Stimulated activated CD4-positive, alpha-beta T cell treated with anti-CD3 and anti-CD28 coated beads, Interleukin-15, amount 100 ng/mL, for 1 hour (primary cell): ENCODE measurements around the gene MTREX.
"Not testable (repeated sequence)": the region's sequence is repeated elsewhere in the genome, so short reads cannot be mapped to it uniquely, and the experiment has no call there.

Experiments
- DNase-seq, 2 donors: peaks; one replicate each; pipeline ENCODE4 v3.0.0-alpha.2; 2020; ENCODE audit warnings: low read depth in 1 of 2, low spot score in 1 of 2

Gene MTREX

DNA sequence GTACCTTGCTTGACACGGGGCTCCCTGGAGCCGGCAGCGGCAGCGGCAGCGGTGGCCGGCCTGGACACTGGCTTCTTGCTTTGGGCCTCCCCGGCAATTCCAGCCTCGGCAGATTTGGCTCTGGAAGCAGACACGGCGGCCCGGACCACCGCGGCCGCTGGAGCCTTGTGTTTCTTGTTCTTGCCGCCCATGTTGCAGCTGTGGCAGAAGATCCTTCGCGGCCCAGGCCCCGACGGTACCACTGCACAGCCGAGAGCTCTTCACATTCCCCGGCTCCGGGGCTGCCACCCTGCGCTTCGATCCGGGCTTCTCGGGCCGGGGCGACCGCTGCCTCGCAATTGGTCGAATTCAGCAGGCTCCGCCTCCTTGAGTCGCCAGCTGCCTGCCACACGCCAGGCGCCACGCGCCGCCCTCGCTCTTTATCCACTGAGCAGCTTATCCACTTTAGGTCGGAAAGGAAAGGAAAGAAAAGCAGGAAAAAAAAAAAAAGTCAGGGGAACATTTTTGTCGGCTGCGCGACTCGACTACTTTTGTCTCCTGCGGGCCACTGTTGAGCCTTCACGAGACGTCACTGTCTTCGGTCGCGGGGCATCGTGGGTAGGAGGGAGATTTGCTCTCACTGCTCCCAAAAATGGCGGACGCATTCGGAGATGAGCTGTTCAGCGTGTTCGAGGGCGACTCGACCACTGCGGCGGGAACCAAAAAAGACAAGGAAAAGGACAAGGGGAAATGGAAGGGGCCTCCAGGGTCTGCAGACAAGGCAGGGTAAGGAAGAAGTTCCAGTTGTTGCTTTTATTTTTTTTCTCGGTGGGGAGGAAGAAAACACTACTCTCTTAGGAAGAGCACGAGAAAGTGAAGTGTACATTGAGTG is at the start of gene MTREX, which contains the start of gene DHX29:
Gene MTREX, plus strand, starts transcription at position 607 of the 871 bp plus-strand sequence. Its CDS starts 25 bp downstream, at position 632.
Gene DHX29, minus strand, starts transcription at position 312 of the 871 bp plus-strand sequence. Its CDS starts 121 bp downstream, at position 191.
- peak; percentile 72 to 77 for DNase-seq

GRCh38 chr5:55258339-55258738 is 49.5 kb upstream of the MTREX start:
- no peak for DNase-seq

- no peak for DNase-seq
Measured at GRCh38 chr5:55276771-55277170, 31.0 kb upstream of the MTREX start.

- no peak for DNase-seq
Measured at GRCh38 chr5:55278778-55279177, 29.0 kb upstream of the MTREX start.

GRCh38 chr5:55286411-55286933 is 21.3 kb upstream of the MTREX start:
- no peak for DNase-seq

DNA sequence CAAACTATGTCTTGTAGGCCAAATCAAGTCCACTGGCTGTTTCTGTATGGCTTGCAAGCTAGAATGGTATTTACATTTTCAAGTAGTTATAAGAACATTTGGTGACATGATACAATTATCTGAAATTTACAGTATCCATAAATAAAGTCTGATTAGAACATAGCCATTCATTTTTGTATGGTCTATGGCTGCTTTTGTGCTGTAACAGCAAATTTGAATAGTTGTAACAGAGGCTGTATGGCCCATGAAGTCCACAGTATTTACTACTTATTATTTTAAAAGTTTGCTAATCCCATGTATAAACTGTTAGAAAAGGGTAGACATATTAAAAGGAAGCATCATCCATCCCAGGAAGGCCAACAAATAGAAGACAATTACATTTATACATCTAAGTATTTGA is 18.0 kb upstream of the MTREX start:
- DNase-seq, result no peak

GRCh38 chr5:55290991-55291390 is 16.8 kb upstream of the MTREX start:
- DNase-seq, result no peak

DNA sequence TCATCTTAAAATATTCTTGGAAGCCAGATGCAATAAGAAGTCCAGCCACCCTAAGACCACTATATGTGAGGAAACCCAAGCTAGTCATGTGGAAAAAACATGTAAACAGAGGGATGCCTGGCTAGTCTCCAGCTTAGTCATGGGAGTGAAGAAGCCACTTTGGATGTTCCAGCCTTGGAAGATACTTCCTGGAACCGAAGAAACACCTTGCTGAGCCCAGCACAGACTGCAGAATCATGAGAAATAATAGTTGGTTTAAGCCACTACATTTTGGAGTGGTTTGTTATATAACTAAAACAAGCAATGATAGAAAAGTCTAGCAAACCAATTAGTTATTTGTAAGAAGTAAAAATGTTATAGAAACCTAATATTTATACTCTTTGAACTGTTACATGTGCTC is 12.9 kb upstream of the MTREX start:
- no peak for DNase-seq

DNA sequence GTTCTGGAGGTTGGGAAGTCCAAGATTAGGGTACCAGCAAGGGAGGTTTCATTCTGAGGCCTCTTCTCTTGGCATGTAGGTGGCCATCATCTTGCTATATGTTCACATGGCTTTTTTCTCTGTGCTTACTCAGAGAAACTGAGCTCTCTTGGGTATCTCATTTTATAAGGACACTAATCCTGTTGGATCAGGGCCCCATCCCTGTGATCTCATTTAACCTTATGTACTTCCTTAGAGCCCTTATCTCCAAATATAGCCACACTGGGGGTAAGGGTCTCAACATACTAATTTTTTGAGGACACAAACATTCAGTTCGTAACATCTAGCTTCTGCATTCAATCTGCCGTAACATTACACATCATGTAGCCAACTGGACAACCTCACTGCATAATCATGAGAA is 6.9 kb upstream of the MTREX start:
- no peak for DNase-seq

DNA sequence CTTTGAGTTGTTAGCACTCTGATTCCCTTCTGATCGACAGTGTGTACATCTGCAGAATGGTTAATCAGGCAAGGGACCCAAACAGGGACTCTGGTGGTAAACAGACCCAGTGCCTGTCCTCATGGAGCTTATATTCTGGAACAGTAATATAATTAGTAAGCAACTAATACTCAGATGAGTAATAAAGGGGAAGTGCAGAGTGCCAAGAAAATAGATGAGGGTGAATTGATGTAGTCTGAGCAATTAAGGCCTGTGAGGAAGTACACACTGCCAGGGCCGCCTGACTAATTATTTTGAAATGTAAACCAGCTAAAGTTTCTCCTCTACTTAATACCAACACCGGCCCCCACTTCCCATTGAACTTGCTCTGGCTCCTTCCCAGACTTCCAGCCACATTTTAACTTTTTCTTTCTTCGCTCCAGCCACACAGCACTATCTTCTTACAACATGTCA is 4.5 kb upstream of the MTREX start:
- no peak for DNase-seq

DNA sequence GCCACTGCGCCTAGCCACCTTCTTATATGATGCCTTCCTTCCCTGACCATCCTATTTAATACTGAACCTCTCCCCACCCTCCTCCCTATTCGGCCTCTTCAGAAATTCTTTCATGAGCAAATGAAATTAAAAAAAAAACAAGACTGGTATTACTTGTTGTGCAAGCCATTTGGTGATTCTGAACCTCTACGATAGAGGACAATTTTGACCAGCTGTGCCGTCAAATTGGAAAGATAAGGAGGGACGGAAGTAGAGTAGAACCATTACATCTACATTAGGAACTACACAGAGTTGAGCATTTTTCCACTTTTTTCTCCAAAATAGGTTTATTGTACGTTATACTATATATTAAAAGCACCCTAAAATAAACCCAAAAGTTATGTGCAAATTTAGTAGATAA is 3.2 kb upstream of the MTREX start:
- DNase-seq, result no peak

- no peak for DNase-seq
Measured at GRCh38 chr5:55305345-55305744, 2.4 kb upstream of the MTREX start.

- DNase-seq, result no peak
Measured at GRCh38 chr5:55306641-55307382, 977 bp upstream of the MTREX start.

- peak in 1 of 2 donors; percentile 2 for DNase-seq
Measured at GRCh38 chr5:55308254-55308836, 556 bp downstream of the MTREX start.

DNA sequence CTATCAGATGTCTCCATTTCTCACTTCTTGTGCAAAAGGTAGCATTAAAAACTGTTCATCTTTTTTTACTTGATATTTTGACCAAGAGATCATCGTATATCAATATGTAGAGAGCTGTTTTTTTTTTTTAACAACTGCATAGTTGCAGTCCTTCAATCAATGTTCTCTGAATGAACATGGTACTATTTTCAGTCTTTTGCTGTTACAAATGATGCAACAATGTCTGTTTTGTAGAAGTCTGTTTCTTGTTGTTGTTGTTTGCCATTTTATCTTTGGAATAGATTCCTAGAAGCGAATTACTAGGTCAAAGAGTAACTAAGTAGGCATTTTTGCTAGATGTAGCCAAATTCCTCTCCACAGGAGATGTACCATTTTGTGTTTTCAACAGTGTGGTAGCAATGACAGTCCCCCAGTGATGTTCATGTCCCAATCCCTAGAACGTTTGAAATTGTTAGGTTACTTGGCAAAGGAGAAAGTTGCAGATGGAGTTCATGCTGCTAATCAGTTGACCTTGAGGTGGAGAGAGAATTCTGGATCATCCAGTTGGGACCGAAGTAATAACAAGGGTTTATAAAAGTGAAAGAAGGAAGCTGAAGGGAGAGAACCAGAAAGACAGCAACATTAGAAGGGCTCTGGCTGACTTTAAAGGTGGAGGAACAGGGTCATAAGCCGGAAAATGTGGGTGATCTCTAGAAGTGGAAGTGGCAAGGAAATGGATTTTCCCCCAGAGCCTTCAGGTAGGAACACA is 6.3 kb downstream of the MTREX start:
- DNase-seq, result no peak

- no peak for DNase-seq
Measured at GRCh38 chr5:55316289-55316688, 8.5 kb downstream of the MTREX start.

DNA sequence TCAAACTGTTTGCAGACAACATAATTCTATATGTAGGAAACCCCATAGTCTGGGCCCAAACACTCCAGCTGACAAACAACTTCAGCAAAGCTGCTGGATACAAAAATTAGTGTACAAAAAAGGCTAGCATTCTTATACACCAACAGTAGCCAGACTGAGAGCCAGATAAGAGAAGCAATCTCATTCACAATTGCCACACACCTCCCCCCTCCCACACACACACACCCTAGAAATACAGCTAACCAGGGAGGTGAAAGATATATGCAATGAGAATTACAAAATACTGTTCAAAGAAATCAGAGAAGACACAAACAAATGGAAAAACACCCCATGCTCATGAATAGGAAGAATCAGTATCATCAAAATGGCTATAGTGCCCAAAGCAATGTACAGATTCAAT is 9.0 kb downstream of the MTREX start:
- no peak for DNase-seq

DNA sequence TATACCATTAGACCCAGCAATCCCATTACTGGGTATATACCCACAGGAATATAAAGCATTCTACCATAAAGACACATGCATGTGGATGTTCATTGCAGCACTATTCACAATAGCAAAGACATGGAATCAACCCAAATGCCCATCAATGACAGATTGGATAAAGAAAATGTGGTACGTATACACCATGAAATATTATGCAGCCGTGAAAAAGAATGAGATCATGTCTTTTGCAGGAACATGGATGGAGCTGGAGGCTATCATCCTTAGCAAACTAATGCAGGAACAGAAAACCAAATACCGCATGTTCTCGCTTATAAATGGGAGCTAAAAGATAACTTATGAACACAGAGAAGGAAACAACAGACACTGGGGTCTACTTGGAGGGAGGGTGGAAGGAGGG is 10.4 kb downstream of the MTREX start:
- not testable (repeated sequence) for DNase-seq

GRCh38 chr5:55319491-55319890 is 11.7 kb downstream of the MTREX start:
- DNase-seq, result no peak

DNA sequence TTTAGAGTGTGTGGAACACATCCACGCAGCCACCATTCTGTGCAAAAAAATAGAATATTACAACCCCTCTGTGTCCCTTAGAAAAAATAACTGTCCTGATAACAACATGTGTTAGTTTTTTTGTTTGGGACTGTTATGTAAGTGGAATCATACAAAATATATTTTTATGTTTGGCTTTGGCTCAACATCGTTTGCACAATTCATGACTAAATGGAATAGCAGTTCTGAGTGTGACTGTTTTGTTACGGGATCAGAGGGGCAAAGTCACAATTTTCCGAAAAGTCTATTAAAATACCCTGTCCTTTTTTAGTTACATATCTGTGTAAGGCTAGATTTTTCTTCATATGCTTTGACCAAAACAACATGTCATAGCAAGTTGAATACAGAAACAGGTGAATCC is 12.8 kb downstream of the MTREX start:
- DNase-seq, result no peak

DNA sequence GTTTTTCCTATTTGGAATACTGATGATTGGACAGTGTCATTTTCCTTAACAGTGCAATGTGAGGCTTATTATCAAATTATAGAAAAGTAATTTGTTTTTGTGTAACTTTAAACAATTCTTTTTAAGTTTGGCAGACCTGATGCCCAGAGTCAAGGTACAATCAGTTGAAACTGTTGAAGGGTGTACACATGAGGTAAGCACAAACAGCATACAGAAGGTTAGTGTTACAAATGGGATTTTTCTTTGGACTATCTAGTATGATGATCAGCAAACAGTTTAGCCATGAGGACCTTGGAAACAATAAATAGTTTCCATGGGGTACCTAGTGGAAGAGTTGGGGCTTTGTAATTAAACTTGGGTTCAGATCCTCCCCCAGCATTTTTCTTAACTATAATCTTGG is 16.2 kb downstream of the MTREX start:
- no peak for DNase-seq
